ENCODE results near the gene EFHC1. TPM values are rescaled to one million over a fixed set of nuclear protein-coding genes. Genes with fewer than 3 reads are reported as not detected.

Gene EFHC1
- total and polyA plus RNA-seq, 2 donors (not counting 1 experiment from before 2014, with no cell fraction given): 19.4 to 34.8 TPM

GRCh38 chr6:52391599-52391998, 28.5 kb upstream of the EFHC1 start:
- Histone ChIP-seq H3K79me2 (ENCODE audit: control insufficient read depth, insufficient read depth, low read length) (peaks cover 3% of the 10 kb centered on the region), H2AFZ (ENCODE audit: insufficient read depth, low read depth, low read length, poor library complexity, severe bottlenecking) (no peak overlapping the region), H3K27ac (ENCODE audit: low read length in 2 of 2) (no peak overlapping the region), H4K20me1 (ENCODE audit: control insufficient read depth, insufficient read depth, low read length, poor library complexity, severe bottlenecking) (no peaks in the 10 kb centered on the region), H3K9ac (ENCODE audit: low read length) (no peak overlapping the region), H3K36me3 (replicated peaks in 1 of 2; ENCODE audit: control extremely low read depth in 1 of 2, control insufficient read depth in 1 of 2, extremely low read depth in 1 of 2, insufficient read depth in 2 of 2, low read length in 1 of 2) (no peaks in the 10 kb centered on the region), H3K4me3 (ENCODE audit: control extremely low read depth in 1 of 5, extremely low read depth in 1 of 5, insufficient read depth in 1 of 5, low read depth in 2 of 5, low read length in 4 of 5) (no peak overlapping the region), H3K4me1 (ENCODE audit: control insufficient read depth in 2 of 2, insufficient read depth in 2 of 2, low read length in 2 of 2) (peaks cover 16 to 20% of the 10 kb centered on the region in 2 donors), H3K27me3 (replicated peaks in 1 of 4; ENCODE audit: control extremely low read depth in 1 of 4, control insufficient read depth in 3 of 4, insufficient read depth in 4 of 4, low read length in 3 of 4) (no peaks in the 10 kb centered on the region), H3K9me3 (ENCODE audit: control extremely low read depth in 1 of 3, control insufficient read depth in 2 of 3, insufficient read depth in 1 of 3, low read length in 2 of 3) (peaks cover 0 to 4% (median 0%) of the 10 kb centered on the region in 3 donors), H3K4me2 (replicated peaks; ENCODE audit: low read depth, low read length, poor library complexity, severe bottlenecking) (no peak overlapping the region)
- no peak for TF ChIP-seq EZH2 (IDR thresholded peaks at IDR 0.05; ENCODE audit: borderline replicate concordance, insufficient read depth, low read depth, low read length, poor library complexity, severe bottlenecking)
- intact Hi-C loops (cut with micrococcal nuclease): loop anchor here (5.0 to 10.0 kb wide), 2 partner anchors 84 to 307 kb away; partner anchors contain the start of gene PKHD1
- Mint-ChIP-seq H3K9me3 (ENCODE audit: insufficient read depth) (peaks cover 2% of the 10 kb centered on the region), H3K4me3 (no peak overlapping the region), H3K27ac (no peak overlapping the region), H3K4me1 (peaks cover 38% of the 10 kb centered on the region), H3K27me3 (no peaks in the 10 kb centered on the region)
- WGBS (ENCODE audit: insufficient coverage): 100% methylated on average over 1 of the region's 1 CpG
- ATAC-seq (ENCODE audit: low read depth): no peak
- no peak for DNase-seq
- ChIA-PET CTCF (interaction anchor here (1.1 to 6.8 kb wide), 5 partner anchors 9 to 271 kb away, joined by 3 to 36 read pairs (median 11); partner anchors contain the start of gene MCM3), POLR2A (no interaction called here)

- no peak overlapping the region for H3K27ac Mint-ChIP-seq
- no peaks in the 10 kb centered on the region for H3K9me3 ChIP-seq (ENCODE audit: control extremely low read depth in 1 of 3, control insufficient read depth in 2 of 3, insufficient read depth in 1 of 3, low read length in 2 of 3)
- no peak overlapping the region for H3K4me3 Mint-ChIP-seq
These were observed 27.2 kb upstream of the EFHC1 start for GRCh38 chr6:52392944-52393343.

More at GRCh38 chr6:52392944-52393343, 27.2 kb upstream of the EFHC1 start:
- DNase-seq (no peak), ATAC-seq (ENCODE audit: low read depth) (no peak)
- no peaks in the 10 kb centered on the region for H3K27me3 ChIP-seq (replicated peaks in 1 of 4; ENCODE audit: control extremely low read depth in 1 of 4, control insufficient read depth in 3 of 4, insufficient read depth in 4 of 4, low read length in 3 of 4)
- peaks cover 23 to 25% of the 10 kb centered on the region in 2 donors for H3K4me1 ChIP-seq (ENCODE audit: control insufficient read depth in 2 of 2, insufficient read depth in 2 of 2, low read length in 2 of 2)
- peaks cover 51% of the 10 kb centered on the region for H3K4me1 Mint-ChIP-seq
- no peaks in the 10 kb centered on the region for H3K36me3 ChIP-seq (replicated peaks in 1 of 2; ENCODE audit: control extremely low read depth in 1 of 2, control insufficient read depth in 1 of 2, extremely low read depth in 1 of 2, insufficient read depth in 2 of 2, low read length in 1 of 2)
- WGBS (ENCODE audit: insufficient coverage): no CpG with 5 or more reads among the region's 1 CpG
- no peak overlapping the region for H3K9ac ChIP-seq (ENCODE audit: low read length)
- TF ChIP-seq CTCF (IDR thresholded peaks at IDR 0.05) (no peak), EZH2 (IDR thresholded peaks at IDR 0.05; ENCODE audit: borderline replicate concordance, insufficient read depth, low read depth, low read length, poor library complexity, severe bottlenecking) (no peak)
- H4K20me1 ChIP-seq (ENCODE audit: control insufficient read depth, insufficient read depth, low read length, poor library complexity, severe bottlenecking): no peaks in the 10 kb centered on the region
- intact Hi-C loops (cut with micrococcal nuclease): loop anchor here (5.0 to 10.0 kb wide), 2 partner anchors 86 to 308 kb away; partner anchors contain the start of gene PKHD1
- peaks cover 6% of the 10 kb centered on the region for H3K79me2 ChIP-seq (ENCODE audit: control insufficient read depth, insufficient read depth, low read length)
- H2AFZ ChIP-seq (ENCODE audit: insufficient read depth, low read depth, low read length, poor library complexity, severe bottlenecking): no peak overlapping the region
- POLR2A ChIA-PET: no interaction called here
- H3K9me3 Mint-ChIP-seq (ENCODE audit: insufficient read depth): no peaks in the 10 kb centered on the region
- no peak overlapping the region for H3K4me2 ChIP-seq (replicated peaks; ENCODE audit: low read depth, low read length, poor library complexity, severe bottlenecking)
- no peaks in the 10 kb centered on the region for H3K27me3 Mint-ChIP-seq
- H3K27ac ChIP-seq (ENCODE audit: low read length in 2 of 2): no peak overlapping the region
- H3K4me3 ChIP-seq (ENCODE audit: control extremely low read depth in 1 of 5, extremely low read depth in 1 of 5, insufficient read depth in 1 of 5, low read depth in 2 of 5, low read length in 4 of 5): no peak overlapping the region
- CTCF ChIA-PET: interaction anchor here (1.1 to 6.8 kb wide), 5 partner anchors 8 to 270 kb away, joined by 3 to 36 read pairs (median 11); partner anchors contain the start of gene MCM3

Data from B cell (primary cell).